HG03469 (cell line): Measurements from ENCODE around the gene AUTS2.

ENCODE experiments used
- ATAC-seq: cut with Tn5 transposase; IDR thresholded peaks from one replicate; pipeline ENCODE4 v1.9.1; 2021; ENCODE audit warnings: mild to moderate bottlenecking, moderate library complexity, moderate number of reproducible peaks; ENCODE audit not compliant: unreplicated experiment

The AUTS2 gene

GRCh38 chr7:70142247-70142932, 544.1 kb downstream of the AUTS2 start:
- no peak for ATAC-seq

GRCh38 chr7:70143075-70144044, 545.1 kb downstream of the AUTS2 start:
- no peak for ATAC-seq

GRCh38 chr7:70148997-70149396, 550.7 kb downstream of the AUTS2 start:
- ATAC-seq: no peak

- ATAC-seq: no peak
These were observed 554.0 kb downstream of the AUTS2 start for GRCh38 chr7:70152313-70152712.

GRCh38 chr7:70153933-70154332, 555.7 kb downstream of the AUTS2 start:
- no peak for ATAC-seq

GRCh38 chr7:70154521-70155180, 556.4 kb downstream of the AUTS2 start:
- no peak for ATAC-seq

GRCh38 chr7:70156057-70156456, 557.8 kb downstream of the AUTS2 start:
- no peak for ATAC-seq

- no peak for ATAC-seq
These were observed 560.8 kb downstream of the AUTS2 start for GRCh38 chr7:70159121-70159520.

GRCh38 chr7:70165477-70166170, 567.3 kb downstream of the AUTS2 start:
- no peak for ATAC-seq

GRCh38 chr7:70171369-70171920, 573.2 kb downstream of the AUTS2 start:
- ATAC-seq: no peak

- no peak for ATAC-seq
These were observed 578.9 kb downstream of the AUTS2 start for GRCh38 chr7:70177166-70177565.

- ATAC-seq: no peak
These were observed 579.9 kb downstream of the AUTS2 start for GRCh38 chr7:70178211-70178610.

- no peak for ATAC-seq
These were observed 580.5 kb downstream of the AUTS2 start for GRCh38 chr7:70178787-70179186.

GRCh38 chr7:70182521-70182920, 584.2 kb downstream of the AUTS2 start:
- ATAC-seq: no peak

- ATAC-seq: no peak
These were observed 585.0 kb downstream of the AUTS2 start for GRCh38 chr7:70183278-70183677.

GRCh38 chr7:70188901-70189650, 590.8 kb downstream of the AUTS2 start:
- no peak for ATAC-seq

- no peak for ATAC-seq
These were observed 591.5 kb downstream of the AUTS2 start for GRCh38 chr7:70189776-70190175.

- no peak for ATAC-seq
These were observed 592.0 kb downstream of the AUTS2 start for GRCh38 chr7:70190281-70190680.

GRCh38 chr7:70193514-70193913, 595.2 kb downstream of the AUTS2 start:
- ATAC-seq: no peak
